ENCODE data around the gene FUT1.

GRCh38 chr19:48735031-48735615 is 17.3 kb downstream of the FUT1 start:
- TF ChIP-seq CTCF (IDR thresholded peaks at IDR 0.05): no peak
- no peak for TF ChIP-seq EZH2 (IDR thresholded peaks at IDR 0.05; ENCODE audit: borderline replicate concordance, insufficient read depth, low read depth, low read length, poor library complexity, severe bottlenecking)
